Activated CD4-positive, alpha-beta T cell treated with anti-CD3 and anti-CD28 coated beads, Interleukin-2, amount 50 U/mL, for 16 hours (primary cell): Measurements from ENCODE around the gene STK32A.
A peak's percentile ranks its signal among the peaks of the same experiment; 100 is the strongest.
"Not testable (repeated sequence)": the region's sequence is repeated elsewhere in the genome, so short reads cannot be mapped to it uniquely, and the experiment has no call there.

Experiments
- DNase-seq: peaks from one replicate; pipeline ENCODE4 v3.0.0-alpha.2; 2020

Gene STK32A

GRCh38 chr5:147348451-147348850 is 113.6 kb downstream of the STK32A start:
- DNase-seq, result no peak

- no peak for DNase-seq
Measured at GRCh38 chr5:147349241-147349640, 114.4 kb downstream of the STK32A start.

GRCh38 chr5:147359101-147359500 is 124.3 kb downstream of the STK32A start:
- no peak for DNase-seq

GRCh38 chr5:147359581-147359980 is 124.8 kb downstream of the STK32A start:
- no peak for DNase-seq

- DNase-seq, result no peak
Measured at GRCh38 chr5:147360816-147361215, 126.0 kb downstream of the STK32A start.

GRCh38 chr5:147361441-147362175 is 126.8 kb downstream of the STK32A start:
- DNase-seq, result no peak

GRCh38 chr5:147367381-147367780 is 132.6 kb downstream of the STK32A start:
- not testable (repeated sequence) for DNase-seq

GRCh38 chr5:147369742-147370374 is 135.0 kb downstream of the STK32A start:
- DNase-seq, result no peak

GRCh38 chr5:147371290-147371689 is 136.5 kb downstream of the STK32A start:
- no peak for DNase-seq

GRCh38 chr5:147372191-147372590 is 137.4 kb downstream of the STK32A start:
- no peak for DNase-seq

- no peak for DNase-seq
Measured at GRCh38 chr5:147373328-147373727, 138.5 kb downstream of the STK32A start.

- no peak for DNase-seq
Measured at GRCh38 chr5:147375151-147375550, 140.3 kb downstream of the STK32A start.

GRCh38 chr5:147377682-147378081 is 142.9 kb downstream of the STK32A start:
- DNase-seq, result no peak

GRCh38 chr5:147381555-147381954 is 146.7 kb downstream of the STK32A start:
- no peak for DNase-seq

- DNase-seq, result no peak
Measured at GRCh38 chr5:147382776-147383175, 147.9 kb downstream of the STK32A start.

- DNase-seq, result no peak
Measured at GRCh38 chr5:147384346-147385193, 149.7 kb downstream of the STK32A start.

- no peak for DNase-seq
Measured at GRCh38 chr5:147387109-147387508, 152.3 kb downstream of the STK32A start.

GRCh38 chr5:147388184-147389108 is 153.6 kb downstream of the STK32A start:
- no peak for DNase-seq

- no peak for DNase-seq
Measured at GRCh38 chr5:147390654-147391225, 155.9 kb downstream of the STK32A start.

- DNase-seq, result peak; percentile 8
Measured at GRCh38 chr5:147391781-147392180, 157.0 kb downstream of the STK32A start.

GRCh38 chr5:147393874-147394672 is 159.2 kb downstream of the STK32A start:
- DNase-seq, result no peak
